ENCODE measurements around the gene KIFBP.

DNA sequence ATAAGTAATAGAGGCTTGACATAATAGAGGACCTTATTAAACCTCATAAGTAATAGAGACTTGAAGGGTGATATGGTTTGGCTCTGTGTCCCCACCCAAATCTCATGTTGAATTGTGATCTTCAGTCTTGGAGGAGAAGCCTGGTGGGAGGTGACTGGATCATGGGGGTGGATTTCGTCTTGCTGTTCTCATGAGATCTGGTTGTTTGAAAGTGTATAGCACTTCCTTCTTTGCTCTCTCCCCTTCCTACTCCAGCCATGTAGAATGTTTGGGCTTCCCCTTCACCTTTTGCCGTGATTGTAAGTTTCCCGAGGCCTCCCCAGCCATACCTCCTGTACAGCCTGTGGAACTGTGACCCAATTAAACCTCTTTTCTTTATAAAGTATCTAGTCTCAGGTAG, 8.6 kb downstream of the KIFBP start:
- TF ChIP-seq, protein P1, sequence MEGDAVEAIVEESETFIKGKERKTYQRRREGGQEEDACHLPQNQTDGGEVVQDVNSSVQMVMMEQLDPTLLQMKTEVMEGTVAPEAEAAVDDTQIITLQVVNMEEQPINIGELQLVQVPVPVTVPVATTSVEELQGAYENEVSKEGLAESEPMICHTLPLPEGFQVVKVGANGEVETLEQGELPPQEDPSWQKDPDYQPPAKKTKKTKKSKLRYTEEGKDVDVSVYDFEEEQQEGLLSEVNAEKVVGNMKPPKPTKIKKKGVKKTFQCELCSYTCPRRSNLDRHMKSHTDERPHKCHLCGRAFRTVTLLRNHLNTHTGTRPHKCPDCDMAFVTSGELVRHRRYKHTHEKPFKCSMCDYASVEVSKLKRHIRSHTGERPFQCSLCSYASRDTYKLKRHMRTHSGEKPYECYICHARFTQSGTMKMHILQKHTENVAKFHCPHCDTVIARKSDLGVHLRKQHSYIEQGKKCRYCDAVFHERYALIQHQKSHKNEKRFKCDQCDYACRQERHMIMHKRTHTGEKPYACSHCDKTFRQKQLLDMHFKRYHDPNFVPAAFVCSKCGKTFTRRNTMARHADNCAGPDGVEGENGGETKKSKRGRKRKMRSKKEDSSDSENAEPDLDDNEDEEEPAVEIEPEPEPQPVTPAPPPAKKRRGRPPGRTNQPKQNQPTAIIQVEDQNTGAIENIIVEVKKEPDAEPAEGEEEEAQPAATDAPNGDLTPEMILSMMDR (IDR thresholded peaks at IDR 0.05) = no peak
- TF ChIP-seq POLR2A (IDR thresholded peaks at IDR 0.05) = no peak
- no peak for TF ChIP-seq POLR2AphosphoS5 (IDR thresholded peaks at IDR 0.05)

Data from sigmoid colon (tissue), 4 donors.